Left ventricle myocardium inferior (tissue), 1 donor: ENCODE data around the gene UNG. TPM values are rescaled to one million over a fixed set of nuclear protein-coding genes. Genes with fewer than 3 reads are reported as not detected.

Experiments
- DNase-seq: peaks from one replicate; pipeline ENCODE4 v3.0.0-alpha.2; 2020
- H3K27ac ChIP-seq: fragments of 200-600 bp; replicated peaks from 2 replicates; pipeline ENCODE4 v1.8.0; 2021
- H3K27me3 ChIP-seq: fragments of 200-600 bp; 2 replicates; pipeline ENCODE4 v1.8.0; 2021; ENCODE audit warnings: low read depth
- H3K36me3 ChIP-seq: fragments of 200-600 bp; 2 replicates; pipeline ENCODE4 v1.8.0; 2021
- H3K4me1 ChIP-seq: fragments of 200-600 bp; 2 replicates; pipeline ENCODE4 v1.8.0; 2021
- H3K4me3 ChIP-seq: fragments of 200-600 bp; 2 replicates; pipeline ENCODE4 v1.8.0; 2021; ENCODE audit warnings: mild to moderate bottlenecking, moderate library complexity
- H3K9me3 ChIP-seq: fragments of 200-600 bp; replicated peaks from 2 replicates; pipeline ENCODE4 v1.8.0; 2021
- CTCF ChIP-seq: fragments of 200-600 bp; IDR thresholded peaks from 2 replicates; pipeline ENCODE4 v1.8.0; 2021; ENCODE audit warnings: antibody characterized with exemption, mild to moderate bottlenecking, borderline replicate concordance
- intact Hi-C: fragments of 100-400 bp; cut with micrococcal nuclease; formaldehyde crosslinking; loops from one replicate; pipeline ENCODE4 v1.11.0; 2022
- total RNA-seq: library from RNA; stranded (reverse); fragmentation: NEBNext Ultra II Directional; extraction: Animal tissue kit (Norgen Biotek cat#: 25700); gene quantifications from one replicate; pipeline ENCODE4 v1.2.1, GENCODE V29; 2021
- donor health status: DM: no; HTN: yes; CAD: no; lungs with severe emphysema.

UNG gene
- total RNA-seq, 1 donor from 2014 or later = 24.6 TPM

- DNase-seq = no peak
- H3K27me3 ChIP-seq = no peaks in the 10 kb centered on the region
- peaks cover 29% of the 10 kb centered on the region for H3K4me1 ChIP-seq
- intact Hi-C loops = no loop called here
- H3K27ac ChIP-seq = no peak overlapping the region
- H3K4me3 ChIP-seq = no peak overlapping the region
- peaks cover 28% of the 10 kb centered on the region for H3K36me3 ChIP-seq
- H3K9me3 ChIP-seq = no peaks in the 10 kb centered on the region
- no peak for TF ChIP-seq CTCF
These were observed 42.9 kb upstream of the UNG start for GRCh38 chr12:109054520-109054919.

DNA sequence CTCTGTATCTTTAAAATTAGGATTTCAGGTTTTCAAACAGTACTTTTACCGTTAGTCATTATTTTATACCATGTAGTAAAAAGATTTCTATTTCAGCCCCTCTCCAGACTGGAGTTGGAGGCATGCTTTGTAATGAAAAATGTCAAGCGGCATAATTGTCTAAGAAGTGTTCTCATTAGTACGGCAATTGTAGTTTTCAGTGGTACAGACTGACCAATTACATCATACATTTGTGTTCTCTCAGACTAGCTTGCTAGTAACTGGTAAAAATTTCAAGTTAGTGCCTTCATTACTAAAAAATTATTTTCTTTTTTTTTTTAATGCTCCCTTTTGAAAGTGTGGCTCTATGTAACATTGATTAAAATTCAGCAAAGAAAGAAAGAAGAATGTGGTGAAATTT lies 40.5 kb upstream of the UNG start:
- intact Hi-C loops = no loop called here
- DNase-seq = no peak
- H3K4me3 ChIP-seq = no peak overlapping the region
- no peak overlapping the region for H3K27ac ChIP-seq
- peaks cover 46% of the 10 kb centered on the region for H3K36me3 ChIP-seq
- H3K27me3 ChIP-seq = no peaks in the 10 kb centered on the region
- TF ChIP-seq CTCF = no peak
- H3K9me3 ChIP-seq = no peaks in the 10 kb centered on the region
- peaks cover 25% of the 10 kb centered on the region for H3K4me1 ChIP-seq

- no peak for DNase-seq
These were observed 40.0 kb upstream of the UNG start for GRCh38 chr12:109057376-109057775.

DNA sequence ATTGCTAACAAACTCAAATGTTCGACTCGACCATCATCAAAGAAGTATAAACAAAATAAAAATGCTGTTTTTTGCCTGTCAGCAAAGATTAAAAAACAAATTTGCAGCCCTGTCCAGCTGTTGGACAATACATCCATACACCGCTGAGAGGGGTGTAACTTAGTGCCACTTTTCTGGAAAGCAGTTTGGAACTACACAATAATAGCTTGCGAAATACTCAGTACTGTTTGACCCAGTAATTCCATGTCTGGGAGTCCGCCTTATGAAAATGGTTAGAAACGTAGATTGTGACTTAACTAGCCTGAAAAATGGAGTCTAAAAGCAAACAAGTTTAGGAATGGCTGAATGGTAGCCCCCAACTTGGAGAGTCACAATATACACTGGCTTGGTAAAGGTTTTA lies 38.6 kb upstream of the UNG start:
- H3K36me3 ChIP-seq = peaks cover 60% of the 10 kb centered on the region
- no peak for DNase-seq
- intact Hi-C loops = no loop called here

More at GRCh38 chr12:109057376-109057775, 40.0 kb upstream of the UNG start:
- TF ChIP-seq CTCF = no peak
- Histone ChIP-seq H3K27me3 (no peaks in the 10 kb centered on the region), H3K4me3 (no peak overlapping the region), H3K27ac (no peak overlapping the region), H3K4me1 (peaks cover 22% of the 10 kb centered on the region), H3K9me3 (no peaks in the 10 kb centered on the region), H3K36me3 (peaks cover 48% of the 10 kb centered on the region)
- intact Hi-C loops = no loop called here

DNA sequence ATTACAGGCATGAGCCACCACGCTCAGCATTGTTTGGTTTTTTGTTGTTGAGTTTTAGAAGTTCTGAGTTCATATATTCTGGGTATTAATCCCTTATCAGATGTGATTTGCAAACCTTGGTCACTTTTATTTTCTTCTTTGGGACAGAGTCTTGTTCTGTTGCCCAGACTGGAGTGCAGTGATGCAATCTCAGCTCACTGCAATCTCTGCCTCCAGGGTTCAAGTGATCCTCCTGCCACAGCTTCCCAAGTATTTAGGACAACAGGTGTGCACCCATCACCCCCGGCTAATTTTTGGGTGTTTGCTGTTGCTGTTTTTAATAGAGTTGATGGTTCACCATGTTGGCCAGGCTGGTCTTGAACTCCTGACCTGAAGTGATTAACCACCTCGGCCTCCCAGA lies 33.3 kb upstream of the UNG start:
- no peak for DNase-seq
- H3K27me3 ChIP-seq = no peaks in the 10 kb centered on the region
- peaks cover 3% of the 10 kb centered on the region for H3K9me3 ChIP-seq
- peaks cover 71% of the 10 kb centered on the region for H3K36me3 ChIP-seq
- H3K4me3 ChIP-seq = no peak overlapping the region
- TF ChIP-seq CTCF = no peak
- no peak overlapping the region for H3K27ac ChIP-seq
- intact Hi-C loops = no loop called here
- H3K4me1 ChIP-seq = no peaks in the 10 kb centered on the region

More for the DNA sequence above, 38.6 kb upstream of the UNG start:
- no peak overlapping the region for H3K27ac ChIP-seq
- H3K4me1 ChIP-seq = peaks cover 8% of the 10 kb centered on the region
- no peak overlapping the region for H3K4me3 ChIP-seq
- TF ChIP-seq CTCF = no peak
- H3K9me3 ChIP-seq = peaks cover 3% of the 10 kb centered on the region
- H3K27me3 ChIP-seq = no peaks in the 10 kb centered on the region
